Activated CD4-positive, alpha-beta T cell treated with anti-CD3 and anti-CD28 coated beads, Interleukin-2, amount 50 U/mL, for 16 hours (primary cell): ENCODE measurements around the gene USH2A.
"Not testable (repeated sequence)": the region's sequence is repeated elsewhere in the genome, so short reads cannot be mapped to it uniquely, and the experiment has no call there.

Experiments
- DNase-seq: peaks from one replicate; pipeline ENCODE4 v3.0.0-alpha.2; 2020

USH2A gene

DNA sequence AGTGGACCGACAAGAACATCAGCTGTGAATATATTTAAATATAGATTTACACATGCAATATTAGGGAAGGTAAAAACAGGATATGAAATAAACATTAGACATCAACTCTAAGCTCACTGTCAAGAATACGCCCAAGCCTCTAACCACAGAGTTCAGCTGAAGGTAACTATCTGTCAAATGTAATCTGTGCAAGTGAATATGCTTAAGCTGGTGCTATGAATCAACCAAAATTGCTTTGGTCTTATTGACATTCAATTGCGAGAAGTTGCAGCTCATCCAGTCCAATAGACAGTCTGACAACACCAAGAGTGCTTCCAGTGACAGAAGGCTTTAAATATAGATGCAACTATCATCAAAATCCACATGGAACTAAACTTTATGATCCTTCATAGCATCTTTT, 32.3 kb downstream of the USH2A start:
- DNase-seq, result no peak

DNA sequence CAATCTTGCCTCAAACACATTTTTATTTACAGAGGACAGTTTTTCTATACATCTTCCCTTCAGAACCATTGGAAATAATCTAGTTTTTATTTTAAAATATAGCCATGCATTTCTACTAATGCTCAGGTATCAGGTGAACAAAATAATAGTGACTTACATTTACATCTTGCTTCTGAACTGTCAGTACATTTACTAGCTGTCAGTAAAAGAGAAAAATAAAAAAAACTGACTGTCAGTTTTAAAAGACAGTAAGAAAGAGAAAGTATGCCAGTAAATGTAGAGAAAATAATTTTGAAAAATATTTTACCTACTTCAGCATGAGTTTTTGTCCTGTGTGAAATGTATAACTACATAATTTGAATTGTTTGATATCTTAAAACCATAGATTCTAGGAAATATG, 33.5 kb downstream of the USH2A start:
- no peak for DNase-seq

DNA sequence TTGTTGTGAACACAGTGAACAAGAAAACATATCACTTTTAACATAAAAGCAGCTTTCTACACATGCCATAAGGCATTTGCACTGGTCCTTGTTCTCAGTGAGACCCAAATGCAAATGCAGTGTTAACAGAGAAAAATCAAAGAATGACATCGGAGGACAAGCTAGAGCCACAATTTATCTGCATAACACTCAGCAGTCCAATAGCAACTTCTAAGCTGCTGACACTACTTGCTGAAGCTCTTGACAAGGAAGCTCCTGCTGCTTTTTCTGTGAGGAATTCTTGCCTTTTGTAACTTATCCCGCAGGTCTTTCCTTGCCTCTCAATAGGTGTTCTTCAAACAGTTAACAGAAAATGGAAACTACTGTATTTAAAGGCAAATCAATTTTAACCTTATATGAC, 34.7 kb downstream of the USH2A start:
- DNase-seq, result no peak

DNA sequence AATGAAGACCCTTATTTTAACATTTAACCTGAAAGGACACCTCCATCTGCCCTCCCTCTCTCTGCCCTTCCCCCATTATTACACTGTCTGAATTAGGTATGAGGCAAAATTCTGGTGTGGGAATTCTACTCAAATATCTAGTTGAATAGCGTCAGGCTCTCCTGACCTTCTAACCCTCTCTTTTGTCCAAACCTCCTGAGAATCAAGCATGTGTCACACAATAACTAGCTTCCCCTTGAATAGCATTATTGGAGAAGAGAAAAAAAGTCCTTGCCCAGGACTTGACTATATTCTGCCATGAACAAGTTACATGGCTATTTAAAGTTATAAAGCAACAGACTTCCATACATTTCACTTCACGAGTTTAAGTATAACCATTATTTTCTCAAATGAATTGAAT, 35.5 kb downstream of the USH2A start:
- DNase-seq, result no peak

DNA sequence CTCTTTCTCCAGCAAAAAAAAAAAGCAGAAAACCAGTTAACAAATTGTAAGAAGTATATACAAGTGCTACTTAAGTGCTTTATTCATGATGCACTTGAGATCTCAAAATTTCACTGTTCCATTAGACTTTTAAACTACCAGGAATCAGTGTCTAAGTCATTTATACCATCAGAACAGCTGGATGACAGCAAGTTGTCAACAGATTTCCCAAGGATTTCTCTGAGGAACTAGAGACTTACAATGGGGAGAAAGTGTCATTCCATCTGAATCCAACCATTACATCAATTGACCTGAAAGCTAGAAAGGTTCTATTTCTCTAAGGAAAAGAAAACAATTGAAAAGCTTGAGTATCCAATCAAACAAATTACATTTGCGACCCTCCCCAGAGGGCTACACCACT, 43.8 kb downstream of the USH2A start:
- no peak for DNase-seq

DNA sequence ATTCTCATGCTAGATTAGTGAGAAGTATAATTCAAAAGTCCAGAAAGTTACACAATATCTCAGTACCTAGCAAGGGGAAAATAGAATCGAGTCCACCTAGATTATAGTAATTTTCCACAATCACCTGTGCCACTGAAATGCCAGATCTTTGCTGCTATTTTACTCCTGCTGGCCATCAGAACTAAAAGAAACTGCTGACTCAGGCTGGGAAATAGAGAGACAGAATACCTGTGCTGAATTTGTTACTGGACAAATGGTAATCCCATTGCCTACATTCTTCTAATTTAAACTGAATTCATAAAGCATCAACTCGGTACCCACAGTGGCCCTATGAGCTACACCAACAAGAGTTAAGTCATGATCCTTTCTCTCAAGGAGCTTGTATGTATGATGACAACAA, 55.0 kb downstream of the USH2A start:
- no peak for DNase-seq

DNA sequence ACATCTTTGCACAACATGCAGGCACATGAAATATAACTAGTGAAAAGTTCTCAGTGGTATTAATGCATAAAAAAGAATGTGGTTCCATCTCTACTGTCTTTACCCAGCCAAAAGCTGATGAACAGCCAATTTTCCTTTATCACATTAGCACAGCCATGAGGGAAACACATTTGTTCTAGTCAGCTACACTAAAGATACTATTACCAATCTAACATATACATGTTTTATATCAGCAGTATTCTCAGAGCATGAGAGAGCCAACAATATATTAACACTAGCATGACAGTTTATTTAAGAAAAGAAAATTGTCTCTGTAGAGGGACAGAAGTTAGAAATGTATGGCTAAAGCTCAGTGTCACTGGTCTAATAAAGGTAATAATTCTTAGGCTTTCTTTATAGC, 56.3 kb downstream of the USH2A start:
- no peak for DNase-seq

DNA sequence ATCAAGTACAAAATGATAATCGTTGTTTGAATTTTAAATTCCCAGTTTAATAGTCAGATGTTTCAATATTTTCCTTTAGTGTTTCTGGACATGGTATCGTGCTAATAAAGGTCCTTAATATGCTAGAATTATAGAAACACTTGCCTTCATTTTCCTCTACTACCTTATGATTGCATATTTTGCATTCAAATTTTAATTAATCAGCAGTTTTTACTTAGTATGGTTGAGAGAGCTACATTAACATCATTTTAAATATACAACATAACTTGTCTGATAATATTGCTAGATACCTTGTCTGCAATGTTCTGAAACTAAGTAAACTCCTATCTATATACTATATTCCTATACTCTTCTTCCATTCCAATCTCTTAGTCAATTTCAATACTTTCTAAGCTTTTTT, 66.3 kb downstream of the USH2A start:
- no peak for DNase-seq

DNA sequence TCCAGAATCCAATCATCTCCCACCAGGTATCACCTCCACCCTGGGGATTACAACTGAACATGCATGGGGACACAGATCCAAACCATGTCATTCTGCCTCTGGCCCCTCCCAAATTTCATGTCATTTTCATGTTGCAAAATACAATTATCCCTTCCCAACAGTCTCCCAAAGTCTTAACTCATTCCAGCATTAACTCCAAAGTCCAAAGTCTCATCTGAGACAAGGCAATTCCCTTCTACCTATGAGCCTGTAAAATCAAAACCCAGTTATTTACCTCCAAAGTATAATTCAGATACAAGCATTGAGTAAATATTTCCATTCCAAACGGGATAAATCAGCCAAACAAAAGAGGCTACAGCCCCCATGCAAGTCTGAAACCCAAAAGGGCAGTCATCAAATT, 73.1 kb downstream of the USH2A start:
- no peak for DNase-seq

DNA sequence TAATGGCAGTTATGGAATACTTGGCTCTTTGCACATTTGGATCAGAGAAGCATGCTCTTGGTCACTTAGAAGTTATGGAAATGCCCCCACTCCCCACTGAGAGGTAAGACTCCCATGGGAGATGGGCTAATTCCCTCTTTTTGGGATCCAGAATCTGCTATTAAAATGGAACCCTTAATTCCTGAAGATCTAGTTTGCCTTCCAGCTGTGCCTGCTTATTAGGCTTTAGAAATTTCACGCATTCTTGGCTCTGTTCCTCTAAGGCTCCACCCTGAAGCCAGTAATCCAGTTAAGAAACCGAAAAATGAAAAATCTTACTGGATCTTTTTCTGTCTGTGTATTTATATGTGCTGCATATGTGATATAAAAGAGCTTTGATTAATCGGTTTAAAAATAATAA, 76.7 kb downstream of the USH2A start:
- no peak for DNase-seq

DNA sequence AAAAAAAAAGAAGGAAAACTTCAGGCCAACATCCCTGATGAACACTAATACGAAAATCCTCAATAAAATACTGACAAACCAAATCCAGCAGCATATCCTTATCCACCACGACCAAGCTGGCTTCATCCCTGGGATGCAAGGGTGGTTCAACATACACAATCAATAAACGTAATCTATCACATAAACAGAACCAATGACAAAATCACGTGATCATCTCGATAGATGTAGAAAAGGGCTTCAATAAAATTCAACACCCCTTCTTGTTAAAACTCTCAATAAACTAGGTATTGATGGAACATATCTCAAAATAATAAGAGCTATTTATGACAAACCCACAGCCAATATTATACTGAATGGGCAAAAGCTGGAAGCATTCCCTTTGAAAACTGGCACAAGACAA, 82.7 kb downstream of the USH2A start:
- not testable (repeated sequence) for DNase-seq

DNA sequence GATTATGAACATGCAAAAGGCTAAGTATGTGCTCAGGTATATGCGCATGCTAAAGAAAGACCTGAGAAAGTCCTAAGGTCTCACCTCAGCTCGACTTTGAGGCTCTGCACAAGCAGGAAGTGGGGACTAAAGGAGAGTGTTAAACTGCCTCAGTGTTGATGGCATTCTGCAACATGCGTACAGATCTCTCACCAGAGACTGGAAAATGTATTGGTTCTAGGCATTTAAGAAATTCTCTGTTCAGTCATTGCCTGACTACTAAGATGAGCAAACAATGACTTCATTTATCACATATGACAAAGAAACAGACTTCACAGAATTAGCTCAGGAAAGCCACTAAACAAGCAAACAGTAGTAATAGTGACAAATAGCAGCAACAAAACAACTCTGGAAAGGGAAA, 90.8 kb downstream of the USH2A start:
- DNase-seq, result peak; percentile 5

DNA sequence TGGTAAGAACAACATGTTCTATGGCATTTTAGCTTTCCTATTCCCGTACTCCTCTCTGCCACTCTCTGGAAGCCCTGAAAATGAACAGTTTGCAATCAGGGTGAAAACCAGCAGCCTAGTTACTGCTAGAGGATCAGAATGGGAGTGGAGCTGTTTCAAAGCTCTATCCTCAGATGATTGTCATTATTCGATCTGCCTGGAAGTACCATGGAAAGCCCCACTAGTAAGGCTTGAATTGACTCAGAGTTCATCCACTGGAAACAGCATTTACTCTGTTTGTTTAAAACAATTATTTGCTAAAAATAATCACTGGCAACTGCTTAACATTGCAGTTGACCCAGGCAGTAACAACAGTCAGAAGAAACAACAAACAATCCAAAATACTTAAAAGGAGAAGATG, 91.2 kb downstream of the USH2A start:
- no peak for DNase-seq

DNA sequence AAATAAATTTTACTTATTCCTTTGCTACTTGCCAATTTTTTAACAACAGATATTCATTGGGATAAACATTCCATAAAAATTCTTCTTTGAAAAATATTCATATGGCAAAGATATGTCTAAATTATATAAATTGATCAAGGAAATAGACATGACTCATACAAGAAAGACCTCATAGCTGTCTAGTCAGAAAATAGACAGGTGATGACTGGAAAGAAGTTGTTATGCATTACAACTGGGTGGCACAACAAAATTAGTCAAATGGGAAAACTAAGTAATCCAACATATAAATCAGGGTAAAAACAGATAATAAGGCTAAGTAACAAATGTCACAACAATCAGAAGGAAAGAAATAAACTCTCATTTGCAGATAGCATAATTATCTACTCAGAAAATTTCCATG, 92.0 kb downstream of the USH2A start:
- DNase-seq, result no peak

DNA sequence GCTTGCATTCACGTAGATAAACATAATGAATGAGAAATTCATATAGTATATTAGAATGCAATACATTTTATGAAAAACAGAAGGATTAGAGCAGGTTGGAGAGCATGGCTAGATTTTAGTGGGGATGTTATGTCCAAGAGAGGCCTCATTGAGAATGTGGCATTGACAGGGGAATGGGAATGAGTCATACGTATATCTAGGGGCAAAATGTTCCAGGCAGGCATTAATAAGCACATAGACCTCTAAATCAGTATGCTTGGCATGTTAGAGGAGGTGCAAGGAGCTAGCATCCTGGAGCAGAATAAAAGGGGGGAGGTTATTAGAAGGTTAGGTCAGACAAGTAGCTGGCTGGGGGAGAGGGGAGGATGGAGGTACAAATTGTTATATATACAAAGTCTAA, 93.0 kb downstream of the USH2A start:
- no peak for DNase-seq

DNA sequence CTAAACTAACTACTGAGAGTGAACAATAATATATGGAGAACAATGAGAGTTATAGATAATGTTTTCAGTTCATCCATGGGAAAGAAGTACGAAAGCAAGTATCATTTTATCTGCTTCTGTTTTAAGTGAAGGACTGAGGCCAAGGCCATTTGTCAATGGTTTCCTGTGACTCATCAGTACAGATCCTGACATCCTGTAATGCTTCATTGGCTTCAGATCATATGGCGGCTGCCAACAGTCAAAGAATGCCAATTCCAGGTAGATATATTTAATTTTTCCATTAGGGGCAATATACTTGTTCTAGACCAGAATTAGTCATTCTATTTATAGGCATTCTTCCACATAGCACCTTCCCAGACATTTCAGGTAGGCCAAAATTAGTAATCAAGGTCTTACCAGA, 97.3 kb downstream of the USH2A start:
- no peak for DNase-seq

DNA sequence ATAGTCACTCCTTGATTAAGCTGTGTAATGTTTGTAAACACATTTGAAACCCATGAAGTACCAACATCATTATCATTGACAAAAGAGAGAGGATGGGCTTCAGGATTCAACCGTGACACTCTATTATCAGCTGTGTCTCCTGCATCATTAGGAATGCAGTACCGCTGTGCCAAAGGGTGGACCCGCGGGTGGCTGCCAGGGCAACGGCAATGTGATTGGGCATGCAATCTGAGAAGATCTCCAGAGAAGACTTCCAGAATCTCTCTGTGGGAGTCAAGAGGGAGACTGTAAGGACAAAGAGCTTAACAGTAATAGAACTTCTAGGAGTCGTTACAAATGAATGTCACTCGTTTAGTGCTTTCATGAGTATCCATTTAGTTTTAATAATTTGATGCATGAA, 97.9 kb downstream of the USH2A start:
- no peak for DNase-seq

DNA sequence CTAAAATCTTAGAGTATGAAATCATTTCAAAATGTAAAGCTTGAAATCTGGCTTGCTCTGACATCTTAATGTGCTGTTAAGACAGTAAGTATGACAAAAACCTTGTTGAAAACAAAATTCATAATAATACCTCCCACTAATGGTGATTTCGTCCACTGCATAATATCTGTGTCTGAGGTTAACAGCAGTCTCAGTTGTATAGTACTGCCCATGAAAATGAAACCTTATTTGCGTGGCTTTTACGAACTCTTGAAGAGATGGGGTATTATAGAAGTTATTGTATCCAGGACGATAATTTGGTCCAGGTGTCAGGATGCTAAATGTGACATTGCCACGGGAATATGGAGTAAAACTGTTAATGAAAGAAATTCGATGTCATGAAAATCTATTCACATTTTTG, 99.9 kb downstream of the USH2A start:
- no peak for DNase-seq

DNA sequence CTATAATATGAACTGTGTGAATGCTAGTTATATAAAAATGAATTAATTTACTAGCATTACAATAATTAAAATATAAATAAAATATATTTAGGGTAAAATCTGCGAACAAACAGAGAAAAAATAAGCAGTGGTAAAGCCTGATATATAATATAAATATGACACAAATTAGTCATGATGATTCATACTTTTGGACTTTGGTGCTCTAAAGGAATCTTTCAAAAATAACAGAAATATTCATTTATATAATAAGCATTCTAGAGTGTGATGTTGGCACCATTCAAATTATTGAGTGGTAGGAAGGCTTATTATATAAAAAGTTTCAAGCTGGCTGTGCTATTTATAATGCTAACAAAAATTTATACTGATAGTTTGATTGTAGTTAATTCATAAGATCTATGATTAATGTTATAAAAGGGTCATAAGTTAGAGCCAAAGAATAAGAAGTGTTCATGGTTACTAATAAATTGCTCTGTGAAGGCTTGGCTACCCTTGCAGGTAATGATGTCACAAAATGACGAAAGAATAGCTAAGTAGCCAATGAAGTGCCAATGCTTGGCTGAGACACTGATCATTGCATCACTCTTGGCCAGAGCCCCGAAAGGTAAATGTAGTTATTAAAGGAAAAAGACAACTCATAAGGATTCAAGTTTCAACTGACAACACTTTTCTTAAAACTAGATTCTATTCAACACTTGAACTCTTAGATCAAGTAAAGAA, 108.7 kb downstream of the USH2A start:
- no peak for DNase-seq

DNA sequence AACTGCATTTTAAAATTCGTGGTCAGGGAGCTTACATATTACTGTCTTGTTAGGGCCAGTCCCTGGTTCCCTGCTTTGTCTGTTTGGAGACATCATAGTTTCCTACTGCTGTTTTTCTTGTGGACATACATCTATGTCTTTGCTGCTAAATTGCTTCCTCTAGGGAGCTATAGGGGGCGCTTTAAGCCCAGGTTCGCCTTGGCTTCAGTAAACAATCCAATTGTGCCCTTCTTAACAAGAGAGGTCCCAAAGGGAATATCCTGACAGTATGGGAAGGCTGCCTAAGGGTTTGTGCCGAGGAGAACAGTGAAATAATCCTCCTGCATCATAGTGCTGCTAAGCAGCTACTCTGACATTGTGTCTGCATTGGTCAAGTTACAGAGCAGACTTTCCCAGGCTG, 112.5 kb downstream of the USH2A start:
- peak; percentile 1 for DNase-seq

DNA sequence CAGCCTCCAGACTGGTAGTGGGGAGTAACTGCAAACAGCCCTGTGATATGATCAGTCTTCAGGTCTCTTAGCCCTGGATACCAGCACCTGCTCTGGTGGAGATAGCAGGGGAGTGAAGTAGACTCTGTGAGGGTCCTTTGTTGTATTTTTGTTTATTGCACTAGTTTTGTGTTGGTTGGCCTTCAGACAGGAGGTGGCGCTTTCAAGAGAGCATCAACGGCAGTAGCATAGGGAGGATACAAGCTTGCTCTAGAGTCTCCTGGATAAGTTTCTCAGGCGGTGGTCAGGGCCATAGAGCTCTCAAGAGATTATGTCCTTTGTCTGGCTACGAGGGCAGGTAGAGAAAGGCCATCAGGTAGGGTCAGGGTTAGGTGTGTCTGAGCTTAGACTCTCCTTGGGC, 116.4 kb downstream of the USH2A start:
- DNase-seq, result no peak

DNA sequence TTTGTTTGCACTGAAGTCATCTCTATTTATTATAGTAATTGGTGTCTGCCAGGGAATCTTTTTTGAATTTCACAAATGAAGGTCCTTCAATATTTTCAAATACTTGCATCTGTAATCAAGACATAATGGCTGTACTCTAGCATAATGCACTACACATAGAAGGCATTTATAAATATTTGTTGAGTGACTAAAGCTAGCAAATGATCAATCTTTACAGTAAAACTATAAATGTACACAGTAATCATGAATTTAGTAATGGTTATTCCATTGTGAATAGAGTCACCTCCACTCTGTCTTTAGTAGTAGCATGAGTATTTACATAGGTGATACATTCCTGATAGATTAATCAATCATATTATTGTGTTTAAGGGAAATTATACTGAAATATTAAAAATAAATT, 119.6 kb downstream of the USH2A start:
- no peak for DNase-seq

DNA sequence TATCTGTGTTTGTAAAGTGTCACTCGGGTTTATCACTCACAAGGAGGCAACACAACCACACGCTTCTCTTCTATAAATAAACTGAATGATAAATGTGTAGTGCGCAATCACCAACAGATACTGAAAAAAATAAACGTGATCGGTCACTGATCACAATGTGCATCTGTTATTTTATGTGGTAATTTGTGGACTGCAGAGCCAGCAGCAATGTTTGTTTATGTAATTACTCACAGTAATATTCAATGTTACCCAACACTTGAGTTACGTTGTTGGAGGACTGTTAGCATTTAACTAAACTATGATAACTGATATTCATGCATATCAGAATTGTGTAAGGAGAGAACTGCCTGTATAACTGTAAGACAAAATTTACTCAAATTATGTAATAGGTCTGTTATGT, 129.6 kb downstream of the USH2A start:
- no peak for DNase-seq

DNA sequence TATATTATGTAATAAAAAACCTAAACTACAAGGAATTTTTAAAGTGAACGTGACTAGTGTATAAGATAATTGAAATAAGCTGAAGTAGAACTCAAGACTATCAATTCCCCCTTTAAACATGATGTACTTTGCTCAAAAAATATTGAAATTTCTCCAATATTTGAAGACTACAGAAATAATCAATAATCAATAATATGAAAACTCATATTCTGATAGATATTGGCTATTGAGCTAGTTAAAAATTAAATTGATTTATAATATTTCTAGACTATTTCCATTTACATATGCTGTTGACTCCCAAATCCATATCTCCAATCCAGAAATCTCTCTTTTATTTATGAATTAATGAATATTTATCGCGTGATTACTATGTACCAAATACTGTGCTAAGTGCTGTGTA, 133.2 kb downstream of the USH2A start:
- no peak for DNase-seq

DNA sequence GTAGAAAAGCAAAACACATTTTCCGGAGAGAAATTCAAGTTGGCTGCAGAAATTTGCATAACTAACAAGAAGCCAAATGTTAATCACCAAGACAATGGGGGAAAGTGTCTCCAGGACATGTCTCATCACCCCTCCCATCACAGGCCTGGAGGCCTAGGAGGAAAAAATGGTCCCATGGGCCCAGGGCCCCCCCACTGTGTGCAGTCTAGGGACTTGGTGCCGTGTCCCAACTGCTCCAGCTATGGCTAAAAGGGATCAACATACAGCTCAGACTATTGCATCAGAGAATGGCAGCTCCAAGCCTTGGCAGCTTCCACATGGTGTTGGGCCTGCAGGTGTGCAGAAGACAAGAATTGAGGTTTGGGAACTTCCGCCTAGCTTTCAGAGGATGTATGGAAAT, 138.2 kb downstream of the USH2A start:
- DNase-seq, result no peak

DNA sequence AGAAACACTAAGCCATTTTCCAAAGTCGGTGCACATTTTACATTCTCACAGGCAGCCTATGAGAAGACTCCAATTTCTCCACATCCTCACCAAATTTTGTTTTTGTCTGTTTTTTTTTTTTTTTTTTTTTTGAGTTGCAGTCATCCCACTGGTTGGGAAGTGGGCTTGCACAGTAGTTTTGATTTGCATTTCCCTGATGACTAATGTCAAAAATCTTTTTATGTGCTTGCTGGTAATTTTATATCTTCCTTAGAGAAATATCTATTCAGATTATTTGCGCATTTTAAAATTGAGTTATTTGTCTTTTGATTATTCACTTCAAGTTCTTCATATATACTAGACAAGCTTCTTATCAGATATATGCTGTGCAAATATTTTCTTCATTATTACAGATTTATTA, 141.5 kb downstream of the USH2A start:
- no peak for DNase-seq
